ENCODE measurements around the gene SLC6A11.

SLC6A11 gene

GRCh38 chr3:10786640-10787039 lies 29.4 kb upstream of the SLC6A11 start:
- DNase-seq (ENCODE audit: low spot score) = no peak
- no peak for TF ChIP-seq CTCF (conservative IDR thresholded peaks at IDR 0.05; ENCODE audit: low read depth)
- H3K27ac ChIP-seq = no peak overlapping the region
- CTCF ChIA-PET = no interaction called here
- POLR2A ChIA-PET (ENCODE audit: low non-redundant PET) = no interaction called here

- DNase-seq (ENCODE audit: low spot score) = no peak
- TF ChIP-seq CTCF (conservative IDR thresholded peaks at IDR 0.05; ENCODE audit: low read depth) = no peak
- ChIA-PET CTCF (no interaction called here), POLR2A (ENCODE audit: low non-redundant PET) (no interaction called here)
- no peak overlapping the region for H3K27ac ChIP-seq
These were observed 27.6 kb upstream of the SLC6A11 start for GRCh38 chr3:10788451-10788850.

DNA sequence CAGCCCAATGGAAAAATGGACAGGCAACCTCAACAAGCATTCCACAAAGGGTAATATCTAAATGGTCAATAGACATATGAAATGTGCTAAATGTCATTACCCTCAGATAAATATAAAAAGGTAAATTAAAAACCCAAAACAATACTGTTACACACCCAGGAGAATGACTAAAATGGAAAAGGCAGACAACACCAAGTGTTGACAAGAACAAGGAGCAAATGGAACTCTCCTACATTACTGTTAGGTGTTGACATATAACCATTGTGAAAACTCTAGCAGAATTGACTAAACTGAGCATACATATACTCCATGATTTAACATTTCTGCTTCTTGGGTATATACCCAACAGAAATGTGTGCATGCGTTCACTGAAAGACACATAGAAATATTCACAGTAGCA lies 25.3 kb upstream of the SLC6A11 start:
- POLR2A ChIA-PET (ENCODE audit: low non-redundant PET) = no interaction called here
- CTCF ChIA-PET = interaction anchor here (0.7 kb wide), 1 partner anchor 12 kb away, joined by 3 read pairs; no protein-coding TSS in a partner anchor
- TF ChIP-seq CTCF (conservative IDR thresholded peaks at IDR 0.05; ENCODE audit: low read depth) = no peak

GRCh38 chr3:10792208-10792607 lies 23.8 kb upstream of the SLC6A11 start:
- no peak for TF ChIP-seq CTCF (conservative IDR thresholded peaks at IDR 0.05; ENCODE audit: low read depth)
- no peak for DNase-seq (ENCODE audit: low spot score)
- ChIA-PET CTCF (no interaction called here), POLR2A (ENCODE audit: low non-redundant PET) (no interaction called here)
- no peak overlapping the region for H3K27ac ChIP-seq

More for the DNA sequence above, 25.3 kb upstream of the SLC6A11 start:
- H3K27ac ChIP-seq = no peak overlapping the region
- DNase-seq (ENCODE audit: low spot score) = no peak

DNA sequence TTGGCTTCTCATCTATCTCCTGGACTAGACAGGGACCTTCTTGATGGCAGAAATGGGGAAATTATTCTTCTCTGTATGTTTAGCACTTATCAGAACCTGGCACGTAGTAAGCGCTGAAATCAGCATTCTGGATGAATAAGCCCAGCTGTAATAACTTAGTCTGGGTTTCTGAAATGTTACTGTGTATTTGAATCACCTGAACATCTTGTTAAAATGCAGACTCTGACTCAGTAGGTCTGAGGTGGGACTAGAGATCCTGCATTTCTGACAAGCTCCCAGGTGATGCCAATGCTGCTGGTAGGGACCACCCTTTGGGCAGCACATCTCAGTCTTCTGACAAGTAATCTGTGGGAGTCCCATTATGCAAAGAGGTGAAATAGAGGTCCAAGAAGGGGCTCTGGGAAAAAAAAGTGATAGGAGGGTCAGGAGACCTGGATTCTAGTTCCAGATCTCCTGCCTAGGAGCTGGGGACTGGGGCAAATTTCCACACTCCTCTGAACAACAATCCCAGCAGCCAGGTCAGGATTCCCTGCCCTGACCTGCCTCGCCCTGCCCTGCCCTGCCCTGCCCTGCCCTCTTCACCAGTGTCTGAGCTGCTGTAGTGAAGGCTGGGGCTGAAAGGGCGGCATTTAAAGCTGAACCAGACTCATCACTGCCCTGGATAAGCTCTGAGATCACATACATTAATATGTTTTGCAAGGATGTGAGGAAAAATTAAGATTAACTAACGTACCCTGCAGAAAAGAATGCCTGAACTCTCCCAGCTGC lies 17.2 kb upstream of the SLC6A11 start:
- ChIA-PET CTCF (no interaction called here), POLR2A (ENCODE audit: low non-redundant PET) (no interaction called here)
- no peak for DNase-seq (ENCODE audit: low spot score)
- H3K27ac ChIP-seq = no peak overlapping the region
- no peak for TF ChIP-seq CTCF (conservative IDR thresholded peaks at IDR 0.05; ENCODE audit: low read depth)

- peak; percentile 68 for DNase-seq (ENCODE audit: low spot score)
- H3K27ac ChIP-seq = no peak overlapping the region
- no peak for TF ChIP-seq CTCF (conservative IDR thresholded peaks at IDR 0.05; ENCODE audit: low read depth)
- POLR2A ChIA-PET (ENCODE audit: low non-redundant PET) = interaction anchor here (0.6 kb wide), 1 partner anchor 58 kb away, joined by 3 read pairs; no protein-coding TSS in a partner anchor
- CTCF ChIA-PET = interaction anchor here (1.5 kb wide), 1 partner anchor 31 kb away, joined by 3 read pairs; no protein-coding TSS in a partner anchor
These were observed 11.8 kb upstream of the SLC6A11 start for GRCh38 chr3:10804183-10804648.
